H1 (cell line): ENCODE results near the gene SLC7A11. TPM values are rescaled to one million over a fixed set of nuclear protein-coding genes. Genes with fewer than 3 reads are reported as not detected.

Experiments used
- KDM5A ChIP-seq: fragments of 200-600 bp; IDR thresholded peaks from 2 replicates; pipeline ENCODE4 v1.7.1; 2012; ENCODE audit warnings: mild to moderate bottlenecking, low read length, inconsistent platforms, mixed read lengths
- SIRT6 ChIP-seq: IDR thresholded peaks from one replicate; pipeline ENCODE4 v1.7.1; 2012; ENCODE audit warnings: low read length, inconsistent platforms
- polyA plus RNA-seq, 7 experiments: library from polyadenylated mRNA; depleted of rRNA in 3 of 7; stranded (reverse) in 5 of 7; unstranded in 2 of 7; fragments of >200 nt in 5 of 7; fragments of 200-250 nt in 2 of 7; gene quantifications; 1 replicate in 5 of 7; 2 replicates in 1 of 7; 4 replicates in 1 of 7; pipeline versions ENCODE4 v1.2.1 to v1.2.3, GENCODE V29; 2011 to 2013; ENCODE audit warnings: missing spikeins in 2 of 7, mixed read lengths in 2 of 7
- total RNA-seq: library from RNA; stranded (reverse); fragmentation: NEBNext Ultra II Directional; extraction: Animal tissue kit (Norgen Biotek cat#: 25700); gene quantifications from 2 replicates; pipeline ENCODE4 v1.2.1, GENCODE V29; 2021
- TF ChIP-seq, protein P1 (sequence below): fragments of 300-600 bp; sonication (generic); IDR thresholded peaks from 2 replicates; pipeline ENCODE4 v1.7.1; 2012; ENCODE audit warnings: low read length, moderate library complexity, mild to moderate bottlenecking, inconsistent platforms; ENCODE audit not compliant: insufficient replicate concordance
- TF ChIP-seq, protein P2 (sequence below), 3 experiments: IDR thresholded peaks; 1 replicate in 2 of 3; 2 replicates in 1 of 3; pipeline versions ENCODE4 v1.5.1 to v1.6.1; 2011; ENCODE audit warnings: low read length in 3 of 3, mild to moderate bottlenecking in 3 of 3, inconsistent platforms in 2 of 3, low read depth in 1 of 3, moderate library complexity in 1 of 3; ENCODE audit not compliant: insufficient read depth in 1 of 3; ENCODE audit errors: control extremely low read depth in 1 of 3

Gene SLC7A11
- total and polyA plus RNA-seq, 2 of the 8 experiments (the other 6 are each of a cell fraction or from before 2014, with no cell fraction given), result 6.6 to 17.0 TPM

DNA sequence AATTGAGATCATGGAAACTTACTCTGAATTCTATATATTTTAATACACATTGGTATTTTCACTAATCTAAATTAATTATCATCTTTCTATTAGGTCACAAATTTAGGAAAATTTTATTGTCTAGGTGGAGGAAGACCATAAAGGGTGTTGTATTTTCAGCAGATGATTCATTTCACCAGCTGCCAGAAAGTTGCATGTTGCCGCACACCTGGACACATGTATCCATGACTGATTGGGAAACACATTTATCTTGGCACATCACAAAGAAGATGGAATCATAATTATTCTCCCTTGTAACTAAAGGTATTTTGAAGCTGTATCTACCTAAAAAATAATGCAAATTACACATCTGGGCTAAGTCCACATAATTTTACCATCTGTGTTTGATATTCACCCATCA is 33.1 kb downstream of the SLC7A11 start (continued):
- TF ChIP-seq, protein P1, sequence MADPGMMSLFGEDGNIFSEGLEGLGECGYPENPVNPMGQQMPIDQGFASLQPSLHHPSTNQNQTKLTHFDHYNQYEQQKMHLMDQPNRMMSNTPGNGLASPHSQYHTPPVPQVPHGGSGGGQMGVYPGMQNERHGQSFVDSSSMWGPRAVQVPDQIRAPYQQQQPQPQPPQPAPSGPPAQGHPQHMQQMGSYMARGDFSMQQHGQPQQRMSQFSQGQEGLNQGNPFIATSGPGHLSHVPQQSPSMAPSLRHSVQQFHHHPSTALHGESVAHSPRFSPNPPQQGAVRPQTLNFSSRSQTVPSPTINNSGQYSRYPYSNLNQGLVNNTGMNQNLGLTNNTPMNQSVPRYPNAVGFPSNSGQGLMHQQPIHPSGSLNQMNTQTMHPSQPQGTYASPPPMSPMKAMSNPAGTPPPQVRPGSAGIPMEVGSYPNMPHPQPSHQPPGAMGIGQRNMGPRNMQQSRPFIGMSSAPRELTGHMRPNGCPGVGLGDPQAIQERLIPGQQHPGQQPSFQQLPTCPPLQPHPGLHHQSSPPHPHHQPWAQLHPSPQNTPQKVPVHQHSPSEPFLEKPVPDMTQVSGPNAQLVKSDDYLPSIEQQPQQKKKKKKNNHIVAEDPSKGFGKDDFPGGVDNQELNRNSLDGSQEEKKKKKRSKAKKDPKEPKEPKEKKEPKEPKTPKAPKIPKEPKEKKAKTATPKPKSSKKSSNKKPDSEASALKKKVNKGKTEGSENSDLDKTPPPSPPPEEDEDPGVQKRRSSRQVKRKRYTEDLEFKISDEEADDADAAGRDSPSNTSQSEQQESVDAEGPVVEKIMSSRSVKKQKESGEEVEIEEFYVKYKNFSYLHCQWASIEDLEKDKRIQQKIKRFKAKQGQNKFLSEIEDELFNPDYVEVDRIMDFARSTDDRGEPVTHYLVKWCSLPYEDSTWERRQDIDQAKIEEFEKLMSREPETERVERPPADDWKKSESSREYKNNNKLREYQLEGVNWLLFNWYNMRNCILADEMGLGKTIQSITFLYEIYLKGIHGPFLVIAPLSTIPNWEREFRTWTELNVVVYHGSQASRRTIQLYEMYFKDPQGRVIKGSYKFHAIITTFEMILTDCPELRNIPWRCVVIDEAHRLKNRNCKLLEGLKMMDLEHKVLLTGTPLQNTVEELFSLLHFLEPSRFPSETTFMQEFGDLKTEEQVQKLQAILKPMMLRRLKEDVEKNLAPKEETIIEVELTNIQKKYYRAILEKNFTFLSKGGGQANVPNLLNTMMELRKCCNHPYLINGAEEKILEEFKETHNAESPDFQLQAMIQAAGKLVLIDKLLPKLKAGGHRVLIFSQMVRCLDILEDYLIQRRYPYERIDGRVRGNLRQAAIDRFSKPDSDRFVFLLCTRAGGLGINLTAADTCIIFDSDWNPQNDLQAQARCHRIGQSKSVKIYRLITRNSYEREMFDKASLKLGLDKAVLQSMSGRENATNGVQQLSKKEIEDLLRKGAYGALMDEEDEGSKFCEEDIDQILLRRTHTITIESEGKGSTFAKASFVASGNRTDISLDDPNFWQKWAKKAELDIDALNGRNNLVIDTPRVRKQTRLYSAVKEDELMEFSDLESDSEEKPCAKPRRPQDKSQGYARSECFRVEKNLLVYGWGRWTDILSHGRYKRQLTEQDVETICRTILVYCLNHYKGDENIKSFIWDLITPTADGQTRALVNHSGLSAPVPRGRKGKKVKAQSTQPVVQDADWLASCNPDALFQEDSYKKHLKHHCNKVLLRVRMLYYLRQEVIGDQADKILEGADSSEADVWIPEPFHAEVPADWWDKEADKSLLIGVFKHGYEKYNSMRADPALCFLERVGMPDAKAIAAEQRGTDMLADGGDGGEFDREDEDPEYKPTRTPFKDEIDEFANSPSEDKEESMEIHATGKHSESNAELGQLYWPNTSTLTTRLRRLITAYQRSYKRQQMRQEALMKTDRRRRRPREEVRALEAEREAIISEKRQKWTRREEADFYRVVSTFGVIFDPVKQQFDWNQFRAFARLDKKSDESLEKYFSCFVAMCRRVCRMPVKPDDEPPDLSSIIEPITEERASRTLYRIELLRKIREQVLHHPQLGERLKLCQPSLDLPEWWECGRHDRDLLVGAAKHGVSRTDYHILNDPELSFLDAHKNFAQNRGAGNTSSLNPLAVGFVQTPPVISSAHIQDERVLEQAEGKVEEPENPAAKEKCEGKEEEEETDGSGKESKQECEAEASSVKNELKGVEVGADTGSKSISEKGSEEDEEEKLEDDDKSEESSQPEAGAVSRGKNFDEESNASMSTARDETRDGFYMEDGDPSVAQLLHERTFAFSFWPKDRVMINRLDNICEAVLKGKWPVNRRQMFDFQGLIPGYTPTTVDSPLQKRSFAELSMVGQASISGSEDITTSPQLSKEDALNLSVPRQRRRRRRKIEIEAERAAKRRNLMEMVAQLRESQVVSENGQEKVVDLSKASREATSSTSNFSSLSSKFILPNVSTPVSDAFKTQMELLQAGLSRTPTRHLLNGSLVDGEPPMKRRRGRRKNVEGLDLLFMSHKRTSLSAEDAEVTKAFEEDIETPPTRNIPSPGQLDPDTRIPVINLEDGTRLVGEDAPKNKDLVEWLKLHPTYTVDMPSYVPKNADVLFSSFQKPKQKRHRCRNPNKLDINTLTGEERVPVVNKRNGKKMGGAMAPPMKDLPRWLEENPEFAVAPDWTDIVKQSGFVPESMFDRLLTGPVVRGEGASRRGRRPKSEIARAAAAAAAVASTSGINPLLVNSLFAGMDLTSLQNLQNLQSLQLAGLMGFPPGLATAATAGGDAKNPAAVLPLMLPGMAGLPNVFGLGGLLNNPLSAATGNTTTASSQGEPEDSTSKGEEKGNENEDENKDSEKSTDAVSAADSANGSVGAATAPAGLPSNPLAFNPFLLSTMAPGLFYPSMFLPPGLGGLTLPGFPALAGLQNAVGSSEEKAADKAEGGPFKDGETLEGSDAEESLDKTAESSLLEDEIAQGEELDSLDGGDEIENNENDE, result no peak
- TF ChIP-seq KDM5A (no peak), SIRT6 (no peak)
- TF ChIP-seq, protein P2, sequence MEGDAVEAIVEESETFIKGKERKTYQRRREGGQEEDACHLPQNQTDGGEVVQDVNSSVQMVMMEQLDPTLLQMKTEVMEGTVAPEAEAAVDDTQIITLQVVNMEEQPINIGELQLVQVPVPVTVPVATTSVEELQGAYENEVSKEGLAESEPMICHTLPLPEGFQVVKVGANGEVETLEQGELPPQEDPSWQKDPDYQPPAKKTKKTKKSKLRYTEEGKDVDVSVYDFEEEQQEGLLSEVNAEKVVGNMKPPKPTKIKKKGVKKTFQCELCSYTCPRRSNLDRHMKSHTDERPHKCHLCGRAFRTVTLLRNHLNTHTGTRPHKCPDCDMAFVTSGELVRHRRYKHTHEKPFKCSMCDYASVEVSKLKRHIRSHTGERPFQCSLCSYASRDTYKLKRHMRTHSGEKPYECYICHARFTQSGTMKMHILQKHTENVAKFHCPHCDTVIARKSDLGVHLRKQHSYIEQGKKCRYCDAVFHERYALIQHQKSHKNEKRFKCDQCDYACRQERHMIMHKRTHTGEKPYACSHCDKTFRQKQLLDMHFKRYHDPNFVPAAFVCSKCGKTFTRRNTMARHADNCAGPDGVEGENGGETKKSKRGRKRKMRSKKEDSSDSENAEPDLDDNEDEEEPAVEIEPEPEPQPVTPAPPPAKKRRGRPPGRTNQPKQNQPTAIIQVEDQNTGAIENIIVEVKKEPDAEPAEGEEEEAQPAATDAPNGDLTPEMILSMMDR (IDR thresholded peaks at IDR 0.05; ENCODE audit: control extremely low read depth in 1 of 3, insufficient read depth in 1 of 3, low read depth in 1 of 3, low read length in 3 of 3), result no peak
